Keratinocyte (primary cell): Measurements from ENCODE around the gene EFR3B. TPM values are rescaled to one million over a fixed set of nuclear protein-coding genes. Genes with fewer than 3 reads are reported as not detected.

ENCODE experiments used
- DNase-seq: peaks from one replicate; pipeline ENCODE4 v3.0.0-alpha.2; 2011; ENCODE audit warnings: low read depth, missing footprints, low spot score
- FAIRE-seq: peaks from 2 replicates; lab custom pipeline; 2011; peaks lifted over from hg19 to GRCh38; lab: Jason Lieb, UNC
- H2AFZ ChIP-seq: 2 replicates; pipeline ENCODE4 v1.6.0; 2012; ENCODE audit warnings: low read length, control low read depth, inconsistent platforms; ENCODE audit not compliant: control insufficient read depth
- H3K27ac ChIP-seq: 2 replicates; pipeline ENCODE4 v1.5.1; 2011; ENCODE audit warnings: low read length; ENCODE audit not compliant: control insufficient read depth, insufficient read depth
- H3K27me3 ChIP-seq: 3 replicates; pipeline ENCODE4 v1.6.0; 2011; ENCODE audit warnings: low read length; ENCODE audit not compliant: control insufficient read depth, insufficient read depth; ENCODE audit errors: extremely low read depth
- H3K36me3 ChIP-seq, 2 experiments: 2 replicates in 1 of 2; 3 replicates in 1 of 2; pipeline ENCODE4 v1.5.1; 2011; ENCODE audit warnings: low read length in 2 of 2, mild to moderate bottlenecking in 1 of 2; ENCODE audit not compliant: control insufficient read depth in 2 of 2, insufficient read depth in 2 of 2; ENCODE audit errors: extremely low read depth in 1 of 2
- H3K4me1 ChIP-seq: 3 replicates; pipeline ENCODE4 v1.5.1; 2011; ENCODE audit warnings: low read length; ENCODE audit not compliant: control insufficient read depth, insufficient read depth; ENCODE audit errors: extremely low read depth
- H3K4me2 ChIP-seq: 3 replicates; pipeline ENCODE4 v1.6.0; 2011; ENCODE audit warnings: low read depth, low read length; ENCODE audit not compliant: control insufficient read depth, insufficient read depth; ENCODE audit errors: extremely low read depth
- H3K4me3 ChIP-seq, 3 experiments: fragments of 200-600 bp in 1 of 3; sonication (generic) in 1 of 3; 2 replicates in 2 of 3; 3 replicates in 1 of 3; pipeline ENCODE4 v1.5.1; 2011 to 2016; ENCODE audit warnings: low read length in 3 of 3, mild to moderate bottlenecking in 3 of 3, control low read depth in 2 of 3, inconsistent platforms in 1 of 3, low read depth in 1 of 3, mixed read lengths in 1 of 3, mixed run types in 1 of 3, moderate library complexity in 1 of 3; ENCODE audit not compliant: control insufficient read depth in 2 of 3, insufficient read depth in 2 of 3; ENCODE audit errors: extremely low read depth in 1 of 3
- H3K79me2 ChIP-seq: 2 replicates; pipeline ENCODE4 v1.6.0; 2012; ENCODE audit warnings: low read length; ENCODE audit not compliant: control insufficient read depth, insufficient read depth
- H3K9ac ChIP-seq: 3 replicates; pipeline ENCODE4 v1.6.0; 2011; ENCODE audit warnings: low read length; ENCODE audit not compliant: control insufficient read depth, insufficient read depth; ENCODE audit errors: extremely low read depth
- H3K9me1 ChIP-seq: 3 replicates; pipeline ENCODE4 v1.6.0; 2011; ENCODE audit warnings: low read length; ENCODE audit not compliant: control insufficient read depth, insufficient read depth; ENCODE audit errors: extremely low read depth
- H3K9me3 ChIP-seq: 2 replicates; pipeline ENCODE4 v1.5.1; 2012; ENCODE audit warnings: low read depth, low read length; ENCODE audit not compliant: control insufficient read depth
- H4K20me1 ChIP-seq: 3 replicates; pipeline ENCODE4 v1.6.0; 2011; ENCODE audit warnings: low read length; ENCODE audit not compliant: control insufficient read depth, insufficient read depth; ENCODE audit errors: extremely low read depth
- EZH2 ChIP-seq: IDR thresholded peaks from one replicate; pipeline ENCODE4 v1.6.1; 2012; ENCODE audit warnings: inconsistent platforms, mild to moderate bottlenecking, low read length, moderate library complexity
- dilution Hi-C: fragments of 300-500 bp; cut with MboI; formaldehyde crosslinking; loops from one replicate; pipeline ENCODE4 v1.7.0; 2020; ENCODE audit warnings: low sequenced_read_pairs; ENCODE audit not compliant: extremely low pct_ligation_motif_present
- polyA plus RNA-seq, 5 experiments: library from polyadenylated mRNA; depleted of rRNA in 3 of 5; stranded (reverse) in 3 of 5; stranded (forward) in 1 of 5; unstranded in 1 of 5; fragments of >200 nt; gene quantifications; 1 replicate in 1 of 5; 2 replicates in 3 of 5; 3 replicates in 1 of 5; pipeline versions ENCODE4 v1.2.1 to v1.2.3, GENCODE V29; 2011 to 2012; ENCODE audit warnings: missing spikeins in 2 of 5, low read depth in 1 of 5, low replicate concordance in 1 of 5
- TF ChIP-seq, protein P1 (sequence below), 3 experiments: IDR thresholded peaks in 1 of 3; conservative IDR thresholded peaks in 1 of 3; optimal IDR thresholded peaks in 1 of 3; 2 replicates in 2 of 3; 3 replicates in 1 of 3; pipeline versions ENCODE3 to v1.5.1; 2011; ENCODE audit warnings: low read length in 3 of 3, mild to moderate bottlenecking in 3 of 3, moderate library complexity in 2 of 3, control low read depth in 1 of 3, inconsistent platforms in 1 of 3; ENCODE audit not compliant: insufficient read depth in 2 of 3; ENCODE audit errors: extremely low read depth in 1 of 3

The EFR3B gene
- polyA plus RNA-seq, 1 donor (not counting 4 experiments of a cell fraction or from before 2014, with no cell fraction given): 0.09 TPM

DNA sequence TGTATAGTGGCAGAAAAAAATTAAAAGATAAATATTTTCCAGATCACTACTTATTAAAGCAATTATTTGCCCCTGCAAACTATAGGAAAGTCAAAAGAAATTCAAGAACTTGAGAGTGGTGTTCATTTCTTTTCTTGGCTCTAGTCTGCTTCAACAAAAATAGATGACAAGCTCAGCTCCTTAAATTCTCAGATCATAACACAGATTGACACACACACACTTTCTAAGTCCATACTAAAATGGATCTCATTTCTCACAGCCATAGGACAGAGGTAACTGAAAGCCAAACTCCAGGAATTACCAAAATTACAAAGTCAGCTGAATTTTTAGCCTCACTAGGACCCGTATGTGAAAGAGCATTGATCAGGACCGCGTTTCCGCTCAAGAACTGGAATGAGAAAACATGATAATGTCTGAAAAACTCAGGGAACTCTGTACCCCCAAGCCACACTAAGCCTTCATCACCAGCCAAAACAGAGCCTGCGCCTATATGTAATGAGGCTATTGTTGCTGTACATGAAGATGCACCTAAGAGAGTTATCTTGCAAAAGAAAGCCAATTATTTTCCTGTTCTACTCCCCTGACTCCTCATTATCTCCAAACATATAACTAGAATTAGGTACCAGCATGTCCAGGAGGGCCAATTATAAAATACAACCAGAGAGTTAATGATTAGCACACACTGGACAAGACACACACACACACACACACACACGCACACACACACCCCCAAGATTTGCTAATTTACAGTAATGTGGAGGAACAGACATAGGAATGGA lies 16.5 kb upstream of the EFR3B start:
- H2AFZ ChIP-seq: no peak overlapping the region
- H3K4me2 ChIP-seq: no peak overlapping the region
- FAIRE-seq: no peak
- dilution Hi-C loops: no loop called here
- H3K9me3 ChIP-seq: no peaks in the 10 kb centered on the region
- H3K27ac ChIP-seq: no peak overlapping the region
- DNase-seq: no peak
- no peak for TF ChIP-seq EZH2
- TF ChIP-seq, protein P1, sequence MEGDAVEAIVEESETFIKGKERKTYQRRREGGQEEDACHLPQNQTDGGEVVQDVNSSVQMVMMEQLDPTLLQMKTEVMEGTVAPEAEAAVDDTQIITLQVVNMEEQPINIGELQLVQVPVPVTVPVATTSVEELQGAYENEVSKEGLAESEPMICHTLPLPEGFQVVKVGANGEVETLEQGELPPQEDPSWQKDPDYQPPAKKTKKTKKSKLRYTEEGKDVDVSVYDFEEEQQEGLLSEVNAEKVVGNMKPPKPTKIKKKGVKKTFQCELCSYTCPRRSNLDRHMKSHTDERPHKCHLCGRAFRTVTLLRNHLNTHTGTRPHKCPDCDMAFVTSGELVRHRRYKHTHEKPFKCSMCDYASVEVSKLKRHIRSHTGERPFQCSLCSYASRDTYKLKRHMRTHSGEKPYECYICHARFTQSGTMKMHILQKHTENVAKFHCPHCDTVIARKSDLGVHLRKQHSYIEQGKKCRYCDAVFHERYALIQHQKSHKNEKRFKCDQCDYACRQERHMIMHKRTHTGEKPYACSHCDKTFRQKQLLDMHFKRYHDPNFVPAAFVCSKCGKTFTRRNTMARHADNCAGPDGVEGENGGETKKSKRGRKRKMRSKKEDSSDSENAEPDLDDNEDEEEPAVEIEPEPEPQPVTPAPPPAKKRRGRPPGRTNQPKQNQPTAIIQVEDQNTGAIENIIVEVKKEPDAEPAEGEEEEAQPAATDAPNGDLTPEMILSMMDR (optimal IDR thresholded peaks at IDR 0.05 in 1 of 3, IDR thresholded peaks at IDR 0.05 in 1 of 3, conservative IDR thresholded peaks at IDR 0.05 in 1 of 3; ENCODE audit: extremely low read depth in 1 of 3, insufficient read depth in 2 of 3, low read length in 3 of 3): no peak
- no peaks in the 10 kb centered on the region for H3K36me3 ChIP-seq
- H3K4me3 ChIP-seq: no peak overlapping the region
- no peak overlapping the region for H3K9ac ChIP-seq
- no peaks in the 10 kb centered on the region for H3K4me1 ChIP-seq
- H4K20me1 ChIP-seq: no peaks in the 10 kb centered on the region
- H3K9me1 ChIP-seq: no peaks in the 10 kb centered on the region
- no peaks in the 10 kb centered on the region for H3K27me3 ChIP-seq
- no peaks in the 10 kb centered on the region for H3K79me2 ChIP-seq

DNA sequence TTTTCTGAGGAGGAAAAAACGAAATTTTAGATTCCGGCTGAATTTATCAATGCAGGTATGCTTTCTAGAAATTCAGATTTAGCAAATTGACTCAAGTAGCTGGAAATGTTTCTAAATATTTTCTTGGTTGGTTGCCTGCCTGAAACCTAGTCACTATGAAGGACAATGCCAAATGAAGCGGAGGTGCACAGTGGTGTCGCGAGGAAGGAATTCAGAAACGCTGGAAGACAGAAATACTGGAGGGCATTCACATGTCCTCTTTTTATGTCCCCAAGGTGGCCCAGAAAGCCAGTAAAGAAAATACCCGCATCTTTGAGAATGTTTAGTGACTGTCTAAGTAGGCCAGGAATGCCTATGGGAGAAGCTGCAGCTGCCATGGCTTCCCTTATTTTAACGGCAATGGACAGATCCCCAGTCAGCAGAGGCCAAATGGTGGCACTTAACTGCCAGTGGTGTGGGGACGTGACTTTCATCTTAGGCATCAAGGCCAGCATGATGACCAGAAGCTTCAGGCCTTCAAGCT lies 15.8 kb upstream of the EFR3B start:
- dilution Hi-C loops: no loop called here

More for the DNA sequence above, 15.8 kb upstream of the EFR3B start:
- H3K4me2 ChIP-seq: no peak overlapping the region
- no peaks in the 10 kb centered on the region for H3K4me1 ChIP-seq
- H3K9ac ChIP-seq: no peak overlapping the region
- no peak overlapping the region for H2AFZ ChIP-seq
- no peaks in the 10 kb centered on the region for H3K9me1 ChIP-seq
- no peak overlapping the region for H3K27ac ChIP-seq
- no peaks in the 10 kb centered on the region for H3K36me3 ChIP-seq
- TF ChIP-seq, protein P1 (optimal IDR thresholded peaks at IDR 0.05 in 1 of 3, IDR thresholded peaks at IDR 0.05 in 1 of 3, conservative IDR thresholded peaks at IDR 0.05 in 1 of 3; ENCODE audit: extremely low read depth in 1 of 3, insufficient read depth in 2 of 3, low read length in 3 of 3): no peak
- TF ChIP-seq EZH2: no peak
- H4K20me1 ChIP-seq: no peaks in the 10 kb centered on the region
- DNase-seq: no peak
- FAIRE-seq: no peak
- H3K79me2 ChIP-seq: no peaks in the 10 kb centered on the region
- no peak overlapping the region for H3K4me3 ChIP-seq
- no peaks in the 10 kb centered on the region for H3K27me3 ChIP-seq
- H3K9me3 ChIP-seq: no peaks in the 10 kb centered on the region
